ENCODE results near the gene THSD7B. TPM values are rescaled to one million over a fixed set of nuclear protein-coding genes. Genes with fewer than 3 reads are reported as not detected.
"Not testable (repeated sequence)": the region's sequence is repeated elsewhere in the genome, so short reads cannot be mapped to it uniquely, and the experiment has no call there.

THSD7B gene
- total and polyA plus RNA-seq, 7 donors, result 0.03 to 0.67 (median 0.13) TPM; not detected in 1

GRCh38 chr2:137096693-137097092 lies 331.3 kb downstream of the THSD7B start:
- WGBS, 3 donors, result 0 to 83% (median 77%) methylated on average over 1 of the region's 1 CpG
- Histone ChIP-seq H3K4me3 (no peak overlapping the region), H3K4me1 (no peaks in the 10 kb centered on the region), H3K27ac (no peak overlapping the region), H3K9me3 (no peaks in the 10 kb centered on the region), H3K36me3 (ENCODE audit: insufficient read depth in 1 of 2, low read depth in 1 of 2) (no peaks in the 10 kb centered on the region), H3K27me3 (ENCODE audit: insufficient read depth in 3 of 3, low read length in 2 of 3) (no peaks in the 10 kb centered on the region)
- DNase-seq (no peak), ATAC-seq (no peak)
- no peak for TF ChIP-seq CTCF (IDR thresholded peaks at IDR 0.05)
- intact Hi-C loops (cut with DNase I), result no loop called here

- H3K9me3 ChIP-seq; ATAC-seq; H3K4me3 ChIP-seq; H3K4me1 ChIP-seq; DNase-seq; intact Hi-C loops (cut with DNase I); H3K36me3 ChIP-seq (ENCODE audit: insufficient read depth in 1 of 2, low read depth in 1 of 2); H3K27ac ChIP-seq; H3K27me3 ChIP-seq (ENCODE audit: insufficient read depth in 3 of 3, low read length in 2 of 3): not testable (repeated sequence)
- WGBS, 3 donors, result 85 to 94% (median 90%) methylated on average over 3 of the region's 3 CpGs
Measured at GRCh38 chr2:137101814-137102213, 336.5 kb downstream of the THSD7B start.

- TF ChIP-seq CTCF (IDR thresholded peaks at IDR 0.05), result no peak
- Histone ChIP-seq H3K4me1 (no peaks in the 10 kb centered on the region), H3K4me3 (no peak overlapping the region), H3K27ac (no peak overlapping the region), H3K27me3 (ENCODE audit: insufficient read depth in 3 of 3, low read length in 2 of 3) (no peaks in the 10 kb centered on the region), H3K9me3 (peaks cover 6% of the 10 kb centered on the region), H3K36me3 (ENCODE audit: insufficient read depth in 1 of 2, low read depth in 1 of 2) (no peaks in the 10 kb centered on the region)
- intact Hi-C loops (cut with DNase I), result no loop called here
- DNase-seq (no peak), ATAC-seq (no peak)
Measured at GRCh38 chr2:137107904-137108303, 342.6 kb downstream of the THSD7B start.

- DNase-seq (no peak), ATAC-seq (no peak)
- peaks cover 3% of the 10 kb centered on the region for H3K9me3 ChIP-seq
- H3K4me3 ChIP-seq, result no peak overlapping the region
- no peaks in the 10 kb centered on the region for H3K4me1 ChIP-seq
- no peak overlapping the region for H3K27ac ChIP-seq
- intact Hi-C loops (cut with DNase I), result no loop called here
- WGBS, 3 donors, result 61 to 70% (median 67%) methylated on average over 5 of the region's 5 CpGs
- no peaks in the 10 kb centered on the region for H3K27me3 ChIP-seq (ENCODE audit: insufficient read depth in 3 of 3, low read length in 2 of 3)
- H3K36me3 ChIP-seq (ENCODE audit: insufficient read depth in 1 of 2, low read depth in 1 of 2), result no peaks in the 10 kb centered on the region
- no peak for TF ChIP-seq CTCF (IDR thresholded peaks at IDR 0.05)
Measured at GRCh38 chr2:137111896-137112295, 346.6 kb downstream of the THSD7B start.

- no peaks in the 10 kb centered on the region for H3K36me3 ChIP-seq (ENCODE audit: insufficient read depth in 1 of 2, low read depth in 1 of 2)
- WGBS, 3 donors, result 22 to 49% (median 35%) methylated on average over 10 of the region's 10 CpGs
- no peak overlapping the region for H3K4me3 ChIP-seq
- intact Hi-C loops (cut with DNase I), result no loop called here
- no peaks in the 10 kb centered on the region for H3K9me3 ChIP-seq
- H3K27ac ChIP-seq, result no peak overlapping the region
- no peaks in the 10 kb centered on the region for H3K27me3 ChIP-seq (ENCODE audit: insufficient read depth in 3 of 3, low read length in 2 of 3)
- ATAC-seq, result no peak
- DNase-seq, result no peak
- no peaks in the 10 kb centered on the region for H3K4me1 ChIP-seq
- TF ChIP-seq CTCF (IDR thresholded peaks at IDR 0.05), result no peak
Measured at GRCh38 chr2:137115081-137115794, 349.9 kb downstream of the THSD7B start.
